ENCODE results near the gene CPT1B.

DNA sequence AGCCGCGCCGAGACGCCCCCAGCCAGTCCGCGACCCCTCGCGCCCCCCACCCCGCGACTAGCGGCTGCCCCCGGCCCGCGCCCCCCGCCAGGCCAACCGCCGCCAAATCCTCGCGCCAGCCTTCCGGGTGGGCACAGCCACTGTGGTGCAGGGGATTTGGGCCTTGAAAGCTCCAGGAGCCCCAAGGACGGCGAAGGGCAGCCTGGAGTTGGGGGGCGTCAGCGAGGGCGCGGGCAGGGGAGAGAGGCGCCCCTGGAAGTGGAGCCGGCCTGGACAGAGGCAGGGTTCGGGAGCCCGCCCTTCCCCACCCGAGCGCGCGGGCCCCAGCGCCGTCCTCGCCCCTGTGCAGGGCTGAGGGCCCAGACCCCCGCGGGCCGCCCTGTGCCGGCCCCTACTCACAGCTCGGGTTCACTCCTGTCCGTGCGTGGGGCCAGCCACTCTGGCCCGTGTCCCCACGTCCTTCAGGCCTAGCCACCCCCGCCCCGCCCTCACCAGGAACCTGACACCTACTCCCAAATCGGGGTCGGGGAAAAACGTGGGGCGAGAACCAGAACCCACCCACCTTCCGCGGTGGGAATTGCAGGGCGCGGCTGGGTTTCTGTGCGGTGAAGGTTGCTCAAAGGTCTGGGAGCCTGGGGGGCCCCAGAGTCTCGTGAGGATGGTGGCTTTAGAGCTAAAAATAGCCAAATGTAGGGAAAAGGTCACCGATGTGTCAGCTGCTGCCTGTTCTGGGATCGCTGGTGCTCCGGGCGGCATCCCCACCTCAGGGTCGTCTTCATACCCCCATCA is at the start of gene CPT1B:
- TF ChIP-seq CTCF (IDR thresholded peaks at IDR 0.05), result no peak
- TF ChIP-seq EZH2 (IDR thresholded peaks at IDR 0.05; ENCODE audit: borderline replicate concordance, insufficient read depth, low read depth, low read length, poor library complexity, severe bottlenecking), result no peak
